A673 (cell line): Measurements from ENCODE around the gene ZNF821. TPM values are rescaled to one million over a fixed set of nuclear protein-coding genes. Genes with fewer than 3 reads are reported as not detected.

ENCODE experiments used
- BruUV-seq: library from RNA; stranded (reverse); fragments of 400-500 nt; replicated peaks from 2 replicates; lab custom pipeline; 2021; lab: Mats Ljungman, UMichigan
- CTCF ChIA-PET: fragments of 300-600 bp; sonication (Branson Sonifier 250); formaldehyde crosslinking; loops from one replicate; lab custom pipeline; 2022; ENCODE audit warnings: antibody characterized with exemption; lab: Charles Lee
- POLR2A ChIA-PET: fragments of 300-600 bp; sonication (Branson Sonifier 250); formaldehyde crosslinking; loops from one replicate; lab custom pipeline; 2022; ENCODE audit warnings: antibody characterized with exemption; ENCODE audit not compliant: low non-redundant PET; lab: Charles Lee
- DNase-seq: peaks from one replicate; pipeline ENCODE4 v3.0.0-alpha.2; 2015; ENCODE audit warnings: low spot score
- H3K27ac ChIP-seq: fragments of 200-600 bp; sonication (generic); 2 replicates; pipeline ENCODE4 v1.5.1; 2016; ENCODE audit warnings: mixed run types, low read depth, mild to moderate bottlenecking, mixed read lengths, antibody characterized with exemption, low read length; ENCODE audit not compliant: poor library complexity, severe bottlenecking
- H3K27me3 ChIP-seq: fragments of 200-600 bp; sonication (generic); replicated peaks from 2 replicates; pipeline ENCODE4 v1.6.1; 2017; ENCODE audit warnings: mixed run types, low read depth, mild to moderate bottlenecking, mixed read lengths, antibody characterized with exemption, low read length; ENCODE audit not compliant: insufficient read depth, poor library complexity
- H3K36me3 ChIP-seq: fragments of 200-600 bp; sonication (generic); 2 replicates; pipeline ENCODE4 v1.6.1; 2016; ENCODE audit warnings: mixed run types, mild to moderate bottlenecking, mixed read lengths, antibody characterized with exemption, low read length; ENCODE audit not compliant: insufficient read depth, poor library complexity, severe bottlenecking
- H3K4me1 ChIP-seq: fragments of 200-600 bp; sonication (generic); 2 replicates; pipeline ENCODE4 v1.6.1; 2017; ENCODE audit warnings: mixed run types, mild to moderate bottlenecking, mixed read lengths, antibody characterized with exemption, low read length; ENCODE audit not compliant: insufficient read depth, poor library complexity, severe bottlenecking
- H3K4me3 ChIP-seq: fragments of 200-600 bp; sonication (generic); 2 replicates; pipeline ENCODE4 v1.5.1; 2016; ENCODE audit warnings: low read depth, mixed run types, mild to moderate bottlenecking, mixed read lengths, low read length; ENCODE audit not compliant: poor library complexity, severe bottlenecking
- H3K9me3 ChIP-seq: fragments of 200-600 bp; sonication (generic); 2 replicates; pipeline ENCODE4 v1.6.1; 2016; ENCODE audit warnings: mixed run types, low read depth, mild to moderate bottlenecking, mixed read lengths, antibody characterized with exemption, low read length; ENCODE audit not compliant: poor library complexity, severe bottlenecking
- EZH2 ChIP-seq: fragments of 200-600 bp; sonication (generic); IDR thresholded peaks from 2 replicates; pipeline ENCODE4 v1.6.1; 2017; ENCODE audit warnings: borderline replicate concordance, low read depth, mild to moderate bottlenecking, mixed read lengths, antibody characterized with exemption, low read length; ENCODE audit not compliant: poor library complexity, severe bottlenecking
- intact Hi-C: fragments of 100-400 bp; cut with micrococcal nuclease; formaldehyde crosslinking; loops from one replicate; pipeline ENCODE4 v1.10.0; 2022; ENCODE audit not compliant: unreplicated experiment
- total RNA-seq: library from RNA; stranded (reverse); gene quantifications from 2 replicates; pipeline ENCODE4 v1.2.3, GENCODE V29; 2021
- TF ChIP-seq, protein P1 (sequence below): fragments of 300-800, 200-600 bp; sonication (generic); conservative IDR thresholded peaks from 2 replicates; pipeline ENCODE4 v1.5.1; 2017; ENCODE audit warnings: low read depth, mild to moderate bottlenecking, antibody characterized with exemption, low read length, moderate library complexity, mixed read lengths

ZNF821 gene
- total RNA-seq, 1 experiment from 2014 or later: 11.1 TPM

DNA sequence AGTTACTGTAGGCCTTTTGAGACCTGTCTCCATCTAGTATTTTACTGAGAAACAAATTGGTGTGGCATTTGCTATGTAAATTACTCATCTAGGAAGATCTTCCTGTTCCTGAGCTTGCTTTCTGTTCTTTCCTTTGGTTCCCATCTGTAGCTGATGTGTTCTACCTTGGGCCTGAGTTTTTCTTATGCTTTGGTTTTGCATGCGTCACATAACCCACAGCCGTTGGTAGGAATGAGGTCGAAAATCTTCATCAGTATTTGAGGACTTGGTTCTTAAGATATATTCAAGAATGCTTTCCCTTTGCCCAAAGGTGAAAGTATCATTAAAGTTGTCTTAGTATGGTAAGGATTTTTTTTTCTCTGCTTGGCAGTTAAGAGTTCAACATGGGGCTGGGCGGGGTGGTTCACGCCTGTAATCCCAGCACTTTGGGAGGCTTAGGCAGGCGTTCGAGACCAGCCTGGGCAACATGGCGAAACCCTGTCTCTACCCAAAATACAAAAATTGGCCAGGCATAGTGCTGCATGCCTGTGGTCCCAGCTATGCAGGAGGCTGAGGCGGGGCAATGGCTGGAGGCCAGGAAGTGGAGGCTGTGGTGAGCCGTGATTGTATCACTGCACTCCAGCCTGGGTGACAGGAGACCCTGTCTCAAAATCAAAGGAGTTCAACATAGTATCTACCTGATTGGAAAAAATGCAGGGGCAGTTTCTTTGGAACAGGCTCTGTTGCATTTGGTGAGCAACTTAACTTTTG, 40.1 kb upstream of the ZNF821 start:
- Histone ChIP-seq H3K27ac (no peak overlapping the region), H3K27me3 (no peaks in the 10 kb centered on the region), H3K9me3 (peaks cover 9% of the 10 kb centered on the region), H3K4me1 (peaks cover 23% of the 10 kb centered on the region), H3K4me3 (no peak overlapping the region), H3K36me3 (peaks cover 90% of the 10 kb centered on the region)
- TF ChIP-seq EZH2: no peak
- TF ChIP-seq, protein P1, sequence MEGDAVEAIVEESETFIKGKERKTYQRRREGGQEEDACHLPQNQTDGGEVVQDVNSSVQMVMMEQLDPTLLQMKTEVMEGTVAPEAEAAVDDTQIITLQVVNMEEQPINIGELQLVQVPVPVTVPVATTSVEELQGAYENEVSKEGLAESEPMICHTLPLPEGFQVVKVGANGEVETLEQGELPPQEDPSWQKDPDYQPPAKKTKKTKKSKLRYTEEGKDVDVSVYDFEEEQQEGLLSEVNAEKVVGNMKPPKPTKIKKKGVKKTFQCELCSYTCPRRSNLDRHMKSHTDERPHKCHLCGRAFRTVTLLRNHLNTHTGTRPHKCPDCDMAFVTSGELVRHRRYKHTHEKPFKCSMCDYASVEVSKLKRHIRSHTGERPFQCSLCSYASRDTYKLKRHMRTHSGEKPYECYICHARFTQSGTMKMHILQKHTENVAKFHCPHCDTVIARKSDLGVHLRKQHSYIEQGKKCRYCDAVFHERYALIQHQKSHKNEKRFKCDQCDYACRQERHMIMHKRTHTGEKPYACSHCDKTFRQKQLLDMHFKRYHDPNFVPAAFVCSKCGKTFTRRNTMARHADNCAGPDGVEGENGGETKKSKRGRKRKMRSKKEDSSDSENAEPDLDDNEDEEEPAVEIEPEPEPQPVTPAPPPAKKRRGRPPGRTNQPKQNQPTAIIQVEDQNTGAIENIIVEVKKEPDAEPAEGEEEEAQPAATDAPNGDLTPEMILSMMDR: no peak
- intact Hi-C loops: no loop called here
- POLR2A ChIA-PET: no interaction called here
- CTCF ChIA-PET: interaction anchor here (0.6 kb wide), 1 partner anchor 42 kb away, joined by 4 read pairs; no protein-coding TSS in a partner anchor
- no peak for DNase-seq
- no TSS peak for BruUV-seq

DNA sequence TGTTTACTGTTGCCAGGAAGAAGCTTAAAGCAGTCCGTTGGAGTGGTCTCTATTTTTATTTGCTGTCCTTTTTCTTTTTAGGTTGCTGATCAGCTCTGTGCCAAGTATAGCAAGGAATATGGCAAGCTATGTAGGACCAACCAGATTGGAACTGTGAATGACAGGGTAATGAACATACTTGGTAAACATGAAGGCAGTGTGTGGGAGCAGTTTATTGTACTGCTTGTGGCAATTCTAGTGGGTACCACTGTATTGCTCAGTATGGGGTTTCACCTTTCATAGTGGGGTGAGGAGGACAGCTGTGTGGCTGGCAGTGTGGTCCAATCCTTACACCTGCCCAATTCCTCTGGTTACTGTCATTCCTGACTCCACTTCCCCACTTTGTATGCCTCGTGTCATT, 36.7 kb upstream of the ZNF821 start:
- peaks cover 96% of the 10 kb centered on the region for H3K36me3 ChIP-seq
- no peaks in the 10 kb centered on the region for H3K4me1 ChIP-seq
- DNase-seq: no peak
- TF ChIP-seq, protein P1: no peak
- no peak for TF ChIP-seq EZH2
- no peak overlapping the region for H3K4me3 ChIP-seq
- no peaks in the 10 kb centered on the region for H3K27me3 ChIP-seq
- H3K9me3 ChIP-seq: peaks cover 14% of the 10 kb centered on the region
- BruUV-seq: no TSS peak
- H3K27ac ChIP-seq: no peak overlapping the region
- intact Hi-C loops: no loop called here
- ChIA-PET POLR2A (no interaction called here), CTCF (no interaction called here)

DNA sequence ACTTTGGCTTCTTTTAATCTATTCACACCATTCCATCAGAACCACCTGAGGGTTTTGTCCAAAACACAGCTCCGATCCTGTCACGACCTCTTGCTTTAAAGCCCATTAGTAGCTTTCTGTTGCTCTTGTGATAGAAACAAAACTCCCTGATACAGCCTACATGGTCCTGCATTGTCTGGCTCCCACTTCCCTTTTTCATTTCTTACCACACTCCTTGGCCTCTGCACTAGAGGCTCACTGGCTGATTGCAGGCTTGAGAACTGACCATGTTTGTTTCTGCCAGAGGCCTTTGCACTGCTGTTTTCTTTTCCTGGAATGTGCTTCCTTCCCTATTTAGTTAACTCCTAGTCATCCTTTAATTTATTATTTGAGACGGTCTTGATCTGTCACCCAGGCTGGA, 35.1 kb upstream of the ZNF821 start:
- TF ChIP-seq, protein P1: no peak
- TF ChIP-seq EZH2: no peak
- POLR2A ChIA-PET: no interaction called here

More for the DNA sequence above, 35.1 kb upstream of the ZNF821 start:
- H3K4me1 ChIP-seq: no peaks in the 10 kb centered on the region
- peaks cover 88% of the 10 kb centered on the region for H3K36me3 ChIP-seq
- no TSS peak for BruUV-seq
- CTCF ChIA-PET: interaction anchor here (0.7 kb wide), 1 partner anchor 311 kb away, joined by 4 read pairs; no protein-coding TSS in a partner anchor
- no peak overlapping the region for H3K27ac ChIP-seq
- intact Hi-C loops: no loop called here
- DNase-seq: no peak
- H3K27me3 ChIP-seq: no peaks in the 10 kb centered on the region
- H3K4me3 ChIP-seq: no peak overlapping the region
- H3K9me3 ChIP-seq: peaks cover 14% of the 10 kb centered on the region
